Measurements from ENCODE around the gene LDLRAP1.
"Not testable (repeated sequence)": the region's sequence is repeated elsewhere in the genome, so short reads cannot be mapped to it uniquely, and the experiment has no call there.

LDLRAP1 gene

DNA sequence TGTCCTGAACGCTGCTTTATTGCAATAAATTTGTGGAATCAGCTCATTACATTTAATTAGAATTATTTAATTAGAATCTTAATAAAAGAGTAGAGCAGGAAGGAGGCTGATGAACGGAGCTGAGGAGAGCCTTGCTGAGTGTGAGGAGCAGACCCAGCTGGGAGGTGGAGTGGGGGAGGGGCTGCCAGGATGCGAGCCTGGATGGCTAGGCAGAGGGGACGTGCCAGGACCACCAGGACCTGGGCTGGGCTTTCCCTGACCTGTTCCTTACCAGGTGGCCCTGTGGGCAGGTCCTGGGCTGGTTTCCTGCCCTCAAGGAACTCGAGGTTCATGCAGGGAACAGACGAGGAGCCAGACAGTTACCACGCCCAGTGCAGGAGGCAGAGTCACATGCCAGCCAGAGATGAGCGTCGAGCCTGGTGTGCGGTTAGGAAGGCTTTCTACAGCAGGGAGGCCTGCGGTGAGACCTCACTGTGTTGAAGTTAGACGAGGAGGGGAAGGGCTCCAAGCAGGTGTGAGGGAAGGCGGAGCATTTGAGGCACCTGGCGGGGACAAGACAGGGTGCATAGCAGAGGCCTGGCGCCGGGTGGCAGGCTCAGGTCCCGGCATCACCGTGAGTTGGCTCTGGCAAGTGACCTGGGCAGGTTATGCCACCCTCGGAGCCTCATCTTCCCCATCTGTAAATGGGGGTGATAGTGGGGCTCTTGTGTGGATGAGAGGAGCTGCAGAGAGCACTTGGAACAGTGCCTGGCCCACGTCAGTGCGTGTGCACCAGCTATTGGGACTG lies 33.9 kb downstream of the LDLRAP1 start:
- DNase-seq = no peak

DNA sequence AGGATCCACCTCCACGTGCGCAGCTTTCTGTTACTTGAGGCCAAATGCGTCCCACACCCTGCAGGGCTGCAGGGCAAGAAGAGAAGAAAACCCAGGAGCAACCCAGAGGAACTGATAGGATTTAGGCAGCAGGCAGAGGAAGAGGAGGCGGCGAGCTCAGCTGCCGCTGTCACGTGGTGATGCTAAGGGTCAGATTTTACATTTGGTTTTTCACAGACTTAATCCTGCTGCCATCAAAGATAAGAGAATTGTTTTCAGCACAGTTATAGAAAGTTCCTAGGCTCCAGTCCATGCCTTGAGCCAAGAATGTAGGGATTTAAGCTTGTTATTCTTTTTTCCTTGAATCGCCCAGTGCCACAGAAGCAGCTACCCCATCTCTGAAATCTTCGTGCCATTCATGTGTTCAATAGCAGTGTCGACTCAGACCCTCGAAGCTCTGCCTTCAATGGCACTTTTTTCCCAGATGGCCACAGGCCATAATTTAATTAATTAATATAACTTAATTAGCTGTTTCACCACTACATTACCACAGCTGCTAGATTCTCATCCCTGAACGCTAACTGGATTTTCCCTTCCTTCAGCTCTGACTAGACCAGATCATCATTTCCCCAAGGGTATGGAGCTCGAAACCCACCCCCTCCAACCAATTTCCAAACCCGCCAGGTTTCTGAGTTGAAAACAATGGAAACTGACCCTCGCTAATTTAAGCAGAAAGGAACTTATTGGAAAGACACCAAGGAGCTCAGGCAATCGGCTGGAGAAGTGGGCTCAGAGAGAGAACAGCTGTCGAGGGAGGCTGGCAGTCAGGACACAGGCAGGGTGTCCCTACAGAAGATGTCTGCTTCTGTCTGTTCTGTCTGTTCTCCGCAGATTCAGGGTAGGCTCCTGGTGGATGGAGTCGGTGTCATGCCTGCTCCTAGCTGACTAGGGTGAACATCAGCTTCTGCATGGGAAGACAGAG lies 36.2 kb downstream of the LDLRAP1 start:
- no peak for DNase-seq

DNA sequence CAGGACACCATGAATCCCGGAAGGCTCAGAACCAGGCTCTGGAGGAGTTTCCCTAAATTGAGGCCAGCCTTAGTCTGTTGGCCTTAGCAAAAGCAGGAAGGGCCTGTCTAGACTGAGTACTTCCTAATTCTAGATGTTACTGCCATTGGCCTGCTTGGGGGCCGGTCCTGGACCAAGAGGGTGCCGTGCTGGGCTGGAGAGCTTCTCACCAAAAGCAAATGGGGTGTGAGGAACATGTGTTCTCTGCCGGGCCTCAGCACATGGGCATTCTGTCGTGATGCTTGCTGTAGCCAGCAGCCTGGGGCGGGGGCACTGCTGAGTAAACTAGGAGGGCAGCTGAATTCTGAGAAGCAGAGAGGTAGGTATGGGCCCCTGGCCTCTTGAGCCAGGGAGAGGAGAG lies 37.5 kb downstream of the LDLRAP1 start:
- DNase-seq = no peak

DNA sequence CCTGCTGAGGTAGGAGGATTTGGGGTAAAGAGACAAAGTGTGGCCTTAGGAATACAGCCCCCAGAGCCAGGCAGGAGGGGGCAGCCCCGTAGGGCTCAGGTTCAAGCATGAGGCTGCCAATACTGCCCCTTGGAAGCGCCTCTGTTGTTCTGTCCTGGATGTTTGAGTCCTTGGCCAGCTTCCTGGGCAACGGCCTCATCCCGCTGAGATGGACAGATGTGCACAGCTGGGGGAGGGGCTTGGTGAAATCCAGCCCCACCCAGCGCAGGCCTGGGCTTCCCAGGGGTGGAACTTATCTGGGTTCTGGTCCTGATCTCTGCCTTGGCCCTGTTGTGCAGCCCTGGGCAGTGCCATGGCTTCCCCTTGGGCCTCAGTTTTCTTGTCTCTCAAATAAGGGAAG lies 38.4 kb downstream of the LDLRAP1 start:
- no peak for DNase-seq

DNA sequence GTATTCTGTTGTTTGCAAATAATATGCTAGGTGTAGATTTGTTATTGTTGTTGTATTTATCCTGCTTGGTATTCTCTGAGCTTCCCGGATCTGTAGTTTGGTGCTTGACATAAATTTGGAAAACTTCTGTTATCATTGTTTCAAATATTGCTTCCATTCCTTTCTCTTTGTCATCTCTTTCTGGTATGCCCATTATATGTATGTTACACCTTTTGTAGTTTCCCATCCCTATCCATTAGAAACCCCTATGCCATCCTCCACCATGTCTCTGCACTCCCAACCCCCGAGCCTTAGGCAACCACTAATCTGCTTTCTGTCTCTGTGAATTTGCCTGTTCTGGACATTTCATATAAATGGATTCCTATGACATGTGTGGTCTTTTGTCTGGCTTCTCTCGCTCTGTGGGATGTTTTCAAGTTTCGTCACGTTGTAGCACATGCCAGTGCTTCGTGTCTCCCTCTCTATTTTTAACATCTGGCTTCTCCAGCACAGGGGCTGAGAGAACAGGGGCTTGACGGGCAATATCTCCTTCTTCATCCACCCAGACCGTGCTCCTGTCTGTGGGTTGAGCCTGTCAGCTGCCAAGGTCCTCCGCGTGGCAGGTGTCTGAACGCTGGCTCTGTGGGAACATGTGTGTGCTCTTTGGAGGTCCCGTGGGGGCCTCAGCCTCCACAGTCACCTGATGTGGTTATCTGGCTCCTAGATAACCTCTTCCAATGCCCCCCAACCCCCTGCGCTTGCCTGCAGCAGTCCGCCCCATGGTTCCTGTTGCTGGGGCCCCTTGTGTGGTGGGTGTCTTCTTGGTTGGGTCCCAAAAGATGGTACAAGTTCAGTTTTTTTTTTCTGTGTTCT lies 40.3 kb downstream of the LDLRAP1 start:
- DNase-seq = no peak

DNA sequence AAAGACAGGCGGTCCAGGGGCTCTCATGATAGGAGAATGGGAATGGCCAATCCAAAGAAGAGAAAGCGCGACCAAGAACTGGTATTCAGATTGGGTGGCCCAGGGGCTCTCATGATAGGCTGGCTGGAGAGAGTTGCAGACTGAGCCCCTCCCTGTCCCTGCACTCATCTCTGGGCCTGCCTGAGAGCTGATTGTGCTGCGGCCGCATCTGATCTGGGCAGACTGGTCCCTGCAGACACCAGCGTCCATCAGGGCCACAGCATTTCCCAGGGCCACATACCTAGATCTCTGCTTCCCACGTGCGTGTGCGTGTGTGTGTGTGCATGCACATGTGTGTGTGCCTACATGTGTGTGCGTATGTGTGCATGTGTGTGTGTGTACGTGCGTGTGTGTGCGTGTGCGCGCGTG lies 42.8 kb downstream of the LDLRAP1 start:
- no peak for DNase-seq

DNA sequence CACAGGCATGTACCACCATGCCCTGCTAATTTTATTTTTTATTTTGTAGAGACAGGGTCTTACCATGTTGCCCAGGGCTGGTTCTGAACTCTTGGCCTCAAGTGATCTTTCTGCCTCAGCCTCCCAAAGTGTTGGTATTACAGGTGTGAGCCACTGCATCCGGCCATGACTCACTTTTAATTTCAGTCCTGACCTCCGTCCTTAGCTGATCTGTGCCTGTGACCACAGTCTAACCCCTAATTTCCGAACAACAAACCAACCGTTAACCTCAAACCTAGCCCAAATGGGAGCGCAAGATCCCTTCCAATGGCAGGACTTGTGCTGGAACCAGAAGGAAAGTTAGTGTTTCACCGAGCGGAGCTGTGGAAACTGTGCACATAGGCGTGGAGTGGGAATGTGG lies 43.9 kb downstream of the LDLRAP1 start:
- no peak for DNase-seq

DNA sequence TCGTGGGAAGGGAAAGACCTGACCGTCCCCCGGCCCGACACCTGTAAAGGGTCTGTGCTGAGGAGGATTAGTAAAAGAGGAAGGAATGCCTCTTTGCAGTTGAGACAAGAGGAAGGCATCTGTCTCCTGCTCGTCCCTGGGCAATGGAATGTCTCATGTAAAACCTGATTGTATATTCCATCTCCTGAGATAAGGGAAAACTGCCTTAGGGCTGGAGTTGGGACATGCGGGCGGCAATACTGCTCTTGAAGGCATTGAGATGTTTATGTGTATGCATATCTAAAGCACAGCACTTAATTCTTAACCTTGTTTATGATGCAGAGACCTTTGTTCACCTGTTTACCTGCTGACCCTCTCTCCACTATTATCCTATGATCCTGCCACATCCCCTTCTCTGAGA lies 44.8 kb downstream of the LDLRAP1 start:
- not testable (repeated sequence) for DNase-seq

DNA sequence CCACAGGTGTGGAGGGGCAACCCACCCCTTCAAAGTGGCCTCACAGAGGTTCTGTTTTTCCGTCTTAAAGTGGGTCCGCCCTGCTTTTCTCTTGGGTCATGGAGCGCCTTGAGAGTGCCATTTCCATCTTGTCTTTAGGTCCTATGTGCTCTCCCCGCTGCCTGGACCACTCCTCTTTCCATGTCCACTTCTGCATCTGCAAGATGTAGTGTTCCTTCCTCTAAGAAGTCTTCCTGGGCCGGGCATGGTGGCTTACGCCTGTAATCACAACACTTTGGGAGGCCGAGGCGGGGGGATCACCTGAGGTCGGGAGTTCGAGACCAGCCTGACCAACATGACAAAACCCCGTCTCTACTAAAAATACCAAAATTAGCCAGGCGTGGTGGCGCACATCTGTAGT lies 45.4 kb downstream of the LDLRAP1 start:
- DNase-seq = not testable (repeated sequence)

DNA sequence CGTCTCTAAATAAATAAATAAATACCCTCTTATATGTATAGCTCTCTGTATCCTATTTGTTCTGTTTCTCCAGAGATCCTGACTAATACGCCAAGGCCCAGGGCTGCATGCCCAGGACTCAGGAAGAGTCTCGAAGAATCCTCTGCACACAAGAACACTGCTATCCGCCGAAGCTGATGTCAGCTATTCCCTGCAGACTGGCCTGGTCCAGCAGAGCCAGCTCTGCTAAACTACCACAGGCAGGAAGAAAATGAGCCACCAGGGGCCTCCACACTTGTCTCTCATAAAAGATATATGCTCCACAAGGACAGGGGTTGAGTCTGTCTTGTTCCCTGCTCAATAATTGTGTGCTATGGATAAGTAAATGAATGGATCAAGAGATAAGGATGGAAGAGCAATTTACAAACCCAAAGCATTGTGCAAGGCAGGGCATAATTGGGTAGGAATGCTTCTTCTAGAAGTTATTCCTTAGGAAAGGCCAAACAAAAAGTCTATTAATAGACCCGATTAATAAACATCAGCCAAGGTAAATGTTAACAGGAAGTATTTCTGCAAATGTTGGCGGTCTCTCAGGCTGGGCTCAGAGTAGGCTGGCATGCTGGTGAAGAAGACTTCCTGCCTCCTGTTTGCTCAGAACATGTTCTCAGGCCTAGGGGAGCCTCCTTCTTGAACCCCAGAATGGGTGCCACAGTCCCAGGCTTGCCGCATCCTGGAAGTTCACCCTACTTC lies 46.9 kb downstream of the LDLRAP1 start:
- no peak for DNase-seq

DNA sequence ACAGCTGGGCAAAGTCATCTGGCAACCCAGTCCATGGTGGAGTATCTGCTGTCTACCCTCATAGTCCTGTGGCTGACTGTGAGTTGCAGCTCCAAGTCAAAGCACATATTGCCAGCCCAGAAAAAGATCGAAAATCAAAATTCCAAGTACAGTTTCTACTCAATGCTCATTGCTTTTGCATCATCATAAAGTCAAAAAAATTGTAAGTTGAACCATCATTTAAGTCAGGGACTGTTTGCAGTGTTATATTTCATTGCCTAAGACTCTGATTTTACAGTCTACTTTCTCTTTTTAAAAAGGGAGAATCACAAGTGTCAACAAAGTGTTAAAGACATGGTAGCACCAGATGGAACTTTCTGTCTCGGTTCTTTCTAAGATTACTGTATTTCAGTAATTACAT lies 50.5 kb downstream of the LDLRAP1 start:
- DNase-seq = no peak

DNA sequence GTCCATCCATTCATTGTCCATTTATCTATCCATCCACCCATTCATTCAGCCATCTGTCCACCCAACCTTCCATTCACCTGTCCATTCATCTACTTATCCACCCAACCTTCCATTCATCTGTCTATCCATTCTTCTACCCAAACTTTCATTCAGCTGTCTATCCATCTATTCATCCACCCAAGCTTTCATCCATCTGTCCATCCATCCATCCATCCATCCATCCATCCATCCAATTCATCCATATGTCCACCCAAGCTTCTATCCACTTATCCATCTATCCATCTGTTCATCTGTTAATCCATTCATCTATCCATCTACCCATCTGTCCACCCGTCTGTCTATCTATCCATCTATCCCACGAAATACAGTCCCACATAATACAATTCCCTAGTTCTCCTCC lies 51.6 kb downstream of the LDLRAP1 start:
- DNase-seq = no peak

DNA sequence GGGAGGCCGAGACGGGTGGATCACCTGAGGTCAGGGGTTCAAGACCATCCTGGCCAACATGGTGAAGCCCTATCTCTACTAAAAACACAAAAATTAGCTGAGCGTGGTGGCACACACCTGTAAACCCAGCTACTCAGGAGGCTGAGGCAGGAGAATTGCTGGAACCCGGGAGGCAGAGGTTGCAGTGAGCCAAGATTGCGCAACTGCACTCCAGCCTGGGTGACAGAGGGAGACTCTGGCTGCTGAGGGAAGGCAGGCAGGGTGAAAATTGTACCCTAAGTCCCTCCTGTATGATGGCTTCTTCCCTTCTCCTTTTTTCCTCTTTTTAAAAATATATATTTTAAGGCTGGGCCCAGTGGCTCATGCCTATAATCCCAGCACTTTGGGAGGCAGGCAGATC lies 53.2 kb downstream of the LDLRAP1 start:
- not testable (repeated sequence) for DNase-seq

DNA sequence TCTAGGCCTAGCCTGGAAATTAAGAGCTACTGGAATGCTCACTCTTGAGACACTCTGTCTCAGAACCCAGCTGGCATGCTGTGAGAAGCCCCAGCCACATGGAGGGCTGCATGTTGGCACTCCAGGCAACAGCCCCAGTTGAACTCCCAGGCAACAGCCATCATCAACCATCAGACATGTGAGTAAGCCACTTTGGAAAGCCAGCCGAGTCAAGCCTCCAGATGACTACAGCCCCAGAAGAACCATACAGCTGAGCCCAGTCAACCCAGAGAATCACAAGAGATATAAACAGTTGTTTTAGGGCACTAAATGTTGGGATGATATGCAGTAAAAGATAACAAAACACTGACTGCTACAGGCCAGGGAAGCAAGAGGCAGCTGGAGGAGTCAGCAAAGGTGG lies 55.5 kb downstream of the LDLRAP1 start:
- DNase-seq = no peak

DNA sequence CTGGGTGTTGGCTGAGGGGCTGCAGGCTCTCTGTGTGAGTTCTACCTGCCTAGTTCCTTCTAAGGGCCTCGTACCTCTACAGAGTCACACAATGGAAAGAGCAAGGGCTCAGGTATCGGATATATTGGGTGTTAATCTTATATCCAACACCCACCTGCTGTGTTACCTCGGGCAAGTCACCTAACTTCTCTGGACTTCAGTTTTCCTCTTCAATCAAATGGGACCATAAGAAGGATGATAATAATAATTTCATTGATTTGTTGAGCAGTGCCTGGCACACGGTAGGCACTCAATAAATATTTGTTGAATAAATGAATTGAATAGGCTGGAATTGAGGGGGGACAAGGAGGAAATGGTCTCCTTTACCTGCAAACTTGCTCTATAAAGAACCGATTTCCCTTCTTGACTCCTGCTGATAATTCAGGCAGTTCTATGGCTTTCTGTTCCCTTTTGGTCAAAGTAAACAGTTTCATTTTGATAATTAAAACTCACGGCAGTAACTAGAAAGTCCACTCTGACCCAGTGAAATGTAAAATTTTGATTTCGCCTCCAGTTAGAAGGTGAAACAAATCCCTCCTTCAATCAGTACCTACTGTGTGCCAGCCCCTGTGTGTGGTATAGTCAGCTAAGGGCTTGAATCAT lies 56.7 kb downstream of the LDLRAP1 start:
- no peak for DNase-seq

DNA sequence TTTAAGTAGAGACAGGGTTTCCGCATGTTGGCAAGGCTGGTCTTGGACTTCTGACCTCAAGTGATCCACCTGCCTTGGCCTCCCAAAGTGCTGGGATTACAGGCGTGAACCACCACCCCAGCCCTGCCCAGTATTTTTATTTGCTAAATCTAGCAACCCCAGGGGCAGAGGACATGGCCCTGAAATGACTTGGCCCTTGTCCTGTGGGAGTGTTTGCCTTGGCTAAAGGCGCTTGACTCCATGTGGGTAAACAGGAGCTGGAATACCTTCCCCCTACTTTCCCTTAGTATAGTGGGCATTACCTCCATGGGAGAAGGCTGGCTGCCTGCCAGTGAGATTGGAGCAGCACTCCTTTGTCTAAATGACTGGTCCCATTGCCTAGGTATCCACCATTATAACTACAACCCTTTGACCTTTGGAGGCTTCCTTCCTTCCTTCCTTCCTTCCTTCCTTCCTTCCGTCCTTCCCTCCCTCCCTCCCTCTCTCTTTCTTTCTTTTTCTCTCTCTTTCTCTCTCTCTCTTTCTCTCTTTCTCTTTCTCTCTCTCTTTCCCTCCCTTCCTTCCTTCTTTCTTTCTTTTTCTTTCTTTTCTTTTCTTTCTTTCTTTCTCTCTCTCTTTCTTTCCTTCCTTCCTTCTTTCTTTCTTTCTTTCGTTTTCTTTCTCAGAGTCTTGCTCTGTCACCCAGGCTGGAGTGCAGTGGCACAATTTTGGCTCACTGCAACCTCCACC lies 57.7 kb downstream of the LDLRAP1 start:
- DNase-seq = not testable (repeated sequence)

DNA sequence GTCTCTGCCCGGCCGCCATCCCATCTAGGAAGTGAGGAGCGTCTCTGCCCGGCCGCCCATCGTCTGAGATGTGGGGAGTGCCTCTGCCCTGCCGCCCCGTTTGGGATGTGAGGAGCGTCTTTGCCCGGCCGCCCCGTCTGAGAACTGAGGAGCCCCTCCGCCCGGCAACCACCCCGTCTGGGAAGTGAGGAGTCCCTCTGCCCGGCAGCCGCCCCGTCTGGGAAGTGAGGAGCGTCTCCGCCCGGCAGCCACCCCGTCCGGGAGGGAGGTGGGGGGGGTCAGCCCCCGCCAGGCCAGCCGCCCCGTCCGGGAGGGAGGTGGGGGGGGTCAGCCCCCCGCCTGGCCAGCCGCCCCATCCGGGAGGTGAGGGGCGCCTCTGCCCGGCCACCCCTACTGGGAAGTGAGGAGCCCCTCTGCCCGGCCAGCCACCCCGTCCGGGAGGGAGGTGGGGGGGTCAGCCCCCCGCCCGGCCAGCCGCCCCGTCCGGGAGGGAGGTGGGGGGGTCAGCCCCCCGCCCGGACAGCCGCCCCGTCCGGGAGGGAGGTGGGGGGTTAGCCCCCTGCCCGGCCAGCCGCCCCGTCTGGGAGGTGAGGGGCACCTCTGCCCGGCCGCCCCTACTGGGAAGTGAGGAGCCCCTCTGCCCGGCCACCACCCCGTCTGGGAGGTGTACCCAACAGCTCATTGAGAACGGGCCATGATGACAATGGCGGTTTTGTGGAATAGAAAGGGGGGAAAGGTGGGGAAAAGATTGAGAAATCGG lies 60.6 kb downstream of the LDLRAP1 start:
- not testable (repeated sequence) for DNase-seq

DNA sequence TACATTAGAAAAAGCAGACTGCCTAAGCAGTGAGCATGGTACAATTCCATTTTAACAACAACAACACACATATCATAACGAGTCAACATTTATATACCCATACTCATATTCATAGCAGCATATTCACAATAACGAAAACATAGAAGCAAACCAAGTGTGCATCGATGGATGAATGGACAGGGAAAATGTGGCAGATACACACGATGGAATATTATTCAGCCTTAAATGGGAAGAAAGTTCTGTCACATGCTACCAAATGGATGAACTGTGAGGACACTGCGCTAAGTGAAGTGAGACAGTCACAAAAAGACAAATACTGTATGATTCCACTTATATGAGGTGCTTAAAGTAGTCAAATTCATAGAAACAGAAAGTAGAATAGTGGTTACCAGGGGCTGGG lies 63.7 kb downstream of the LDLRAP1 start:
- no peak for DNase-seq

DNA sequence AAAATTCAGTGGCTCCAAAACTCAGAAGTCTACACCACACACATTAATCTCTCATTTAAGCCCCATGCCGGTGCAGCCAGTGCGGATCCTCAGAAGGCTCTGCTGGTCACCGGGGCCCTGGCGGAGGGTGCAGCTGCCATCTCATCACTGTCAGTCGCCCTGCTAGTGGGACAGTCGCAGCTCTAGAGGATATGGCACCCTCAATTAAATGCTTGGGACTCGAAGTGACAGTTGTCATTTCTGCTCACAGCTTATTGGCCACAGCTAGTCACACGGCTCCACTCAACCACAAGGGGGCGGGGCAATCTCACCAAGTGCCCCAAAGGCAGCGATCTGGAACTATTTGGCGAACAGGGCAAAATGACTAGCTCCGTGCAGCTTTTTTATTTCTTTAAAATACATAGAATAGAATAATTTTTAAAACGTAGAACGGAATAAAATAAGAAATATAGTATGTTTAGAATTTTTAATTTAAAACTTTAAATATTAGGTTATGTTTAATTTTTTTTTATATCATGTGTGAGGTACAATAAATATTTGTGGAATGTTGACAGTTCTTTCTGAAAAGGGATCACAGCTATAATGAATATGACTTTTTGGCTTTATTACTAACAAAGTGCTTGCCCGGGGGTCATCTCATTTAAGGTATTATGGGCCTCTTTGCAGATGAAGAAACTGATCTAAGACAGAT lies 65.2 kb downstream of the LDLRAP1 start:
- peak in 13 of 14 donors; percentile 27 to 82 (median 59) for DNase-seq
